Activated CD4-positive, alpha-beta T cell treated with anti-CD3 and anti-CD28 coated beads, Interleukin-2, Interleukin-6, amounts not matched to agents 100 ng/mL and 50 ng/mL, durations not matched to agents 16 hours and 8 hours (primary cell): ENCODE data around the gene CPEB3.
"Not testable (repeated sequence)": the region's sequence is repeated elsewhere in the genome, so short reads cannot be mapped to it uniquely, and the experiment has no call there.

Experiments
- DNase-seq: peaks from one replicate; pipeline ENCODE4 v3.0.0-alpha.2; 2020

CPEB3 gene

GRCh38 chr10:92208157-92208720 lies 82.6 kb downstream of the CPEB3 start:
- DNase-seq = no peak

GRCh38 chr10:92207061-92207460 lies 83.8 kb downstream of the CPEB3 start:
- DNase-seq = no peak

- no peak for DNase-seq
Observed at GRCh38 chr10:92203919-92204623, 86.8 kb downstream of the CPEB3 start.

- DNase-seq = no peak
Observed at GRCh38 chr10:92202536-92202935, 88.3 kb downstream of the CPEB3 start.

GRCh38 chr10:92200564-92200963 lies 90.3 kb downstream of the CPEB3 start:
- no peak for DNase-seq

- no peak for DNase-seq
Observed at GRCh38 chr10:92187101-92187500, 103.8 kb downstream of the CPEB3 start.

- DNase-seq = no peak
Observed at GRCh38 chr10:92184977-92185376, 105.9 kb downstream of the CPEB3 start.

GRCh38 chr10:92183199-92183598 lies 107.7 kb downstream of the CPEB3 start:
- DNase-seq = no peak

- no peak for DNase-seq
Observed at GRCh38 chr10:92181575-92181974, 109.3 kb downstream of the CPEB3 start.

- no peak for DNase-seq
Observed at GRCh38 chr10:92180399-92180798, 110.5 kb downstream of the CPEB3 start.

- no peak for DNase-seq
Observed at GRCh38 chr10:92177546-92177945, 113.3 kb downstream of the CPEB3 start.

GRCh38 chr10:92175164-92175563 lies 115.7 kb downstream of the CPEB3 start:
- no peak for DNase-seq

GRCh38 chr10:92173996-92174395 lies 116.9 kb downstream of the CPEB3 start:
- no peak for DNase-seq

- no peak for DNase-seq
Observed at GRCh38 chr10:92164036-92164696, 126.7 kb downstream of the CPEB3 start.

GRCh38 chr10:92162541-92162940 lies 128.3 kb downstream of the CPEB3 start:
- DNase-seq = no peak

GRCh38 chr10:92156874-92157773 lies 133.8 kb downstream of the CPEB3 start:
- DNase-seq = no peak

GRCh38 chr10:92150823-92151222 lies 140.1 kb downstream of the CPEB3 start:
- no peak for DNase-seq

GRCh38 chr10:92149261-92149660 lies 141.6 kb downstream of the CPEB3 start:
- DNase-seq = no peak

GRCh38 chr10:92146781-92147180 lies 144.1 kb downstream of the CPEB3 start:
- DNase-seq = no peak

GRCh38 chr10:92146107-92146506 lies 144.8 kb downstream of the CPEB3 start:
- no peak for DNase-seq

GRCh38 chr10:92142949-92143348 lies 147.9 kb downstream of the CPEB3 start:
- DNase-seq = no peak

GRCh38 chr10:92142512-92142911 lies 148.4 kb downstream of the CPEB3 start:
- DNase-seq = no peak

- DNase-seq = not testable (repeated sequence)
Observed at GRCh38 chr10:92141147-92141546, 149.7 kb downstream of the CPEB3 start.
